Loucy (cell line): Measurements from ENCODE around the gene EHMT2.

Source experiments
- CTCF ChIP-seq: fragments of 200-600 bp; sonication (generic); conservative IDR thresholded peaks from 2 replicates; pipeline ENCODE4 v1.5.1; 2014; ENCODE audit warnings: mild to moderate bottlenecking, antibody characterized with exemption, low read length
- EZH2phosphoT487 ChIP-seq: fragments of 200-600 bp; IDR thresholded peaks from 2 replicates; pipeline ENCODE4 v1.6.1; 2018; ENCODE audit warnings: antibody characterized with exemption, mild to moderate bottlenecking, moderate library complexity, borderline replicate concordance

GRCh38 chr6:31935021-31935420 is 37.5 kb upstream of the EHMT2 start:
- TF ChIP-seq CTCF (no peak), EZH2phosphoT487 (no peak)
